HG02885 (cell line): ENCODE measurements around the gene HEPHL1.
"Not testable (repeated sequence)": the region's sequence is repeated elsewhere in the genome, so short reads cannot be mapped to it uniquely, and the experiment has no call there.

Experiments used
- ATAC-seq: cut with Tn5 transposase; IDR thresholded peaks from one replicate; pipeline ENCODE4 v1.9.1; 2021; ENCODE audit warnings: mild to moderate bottlenecking; ENCODE audit not compliant: unreplicated experiment, poor library complexity

Gene HEPHL1, protein sequence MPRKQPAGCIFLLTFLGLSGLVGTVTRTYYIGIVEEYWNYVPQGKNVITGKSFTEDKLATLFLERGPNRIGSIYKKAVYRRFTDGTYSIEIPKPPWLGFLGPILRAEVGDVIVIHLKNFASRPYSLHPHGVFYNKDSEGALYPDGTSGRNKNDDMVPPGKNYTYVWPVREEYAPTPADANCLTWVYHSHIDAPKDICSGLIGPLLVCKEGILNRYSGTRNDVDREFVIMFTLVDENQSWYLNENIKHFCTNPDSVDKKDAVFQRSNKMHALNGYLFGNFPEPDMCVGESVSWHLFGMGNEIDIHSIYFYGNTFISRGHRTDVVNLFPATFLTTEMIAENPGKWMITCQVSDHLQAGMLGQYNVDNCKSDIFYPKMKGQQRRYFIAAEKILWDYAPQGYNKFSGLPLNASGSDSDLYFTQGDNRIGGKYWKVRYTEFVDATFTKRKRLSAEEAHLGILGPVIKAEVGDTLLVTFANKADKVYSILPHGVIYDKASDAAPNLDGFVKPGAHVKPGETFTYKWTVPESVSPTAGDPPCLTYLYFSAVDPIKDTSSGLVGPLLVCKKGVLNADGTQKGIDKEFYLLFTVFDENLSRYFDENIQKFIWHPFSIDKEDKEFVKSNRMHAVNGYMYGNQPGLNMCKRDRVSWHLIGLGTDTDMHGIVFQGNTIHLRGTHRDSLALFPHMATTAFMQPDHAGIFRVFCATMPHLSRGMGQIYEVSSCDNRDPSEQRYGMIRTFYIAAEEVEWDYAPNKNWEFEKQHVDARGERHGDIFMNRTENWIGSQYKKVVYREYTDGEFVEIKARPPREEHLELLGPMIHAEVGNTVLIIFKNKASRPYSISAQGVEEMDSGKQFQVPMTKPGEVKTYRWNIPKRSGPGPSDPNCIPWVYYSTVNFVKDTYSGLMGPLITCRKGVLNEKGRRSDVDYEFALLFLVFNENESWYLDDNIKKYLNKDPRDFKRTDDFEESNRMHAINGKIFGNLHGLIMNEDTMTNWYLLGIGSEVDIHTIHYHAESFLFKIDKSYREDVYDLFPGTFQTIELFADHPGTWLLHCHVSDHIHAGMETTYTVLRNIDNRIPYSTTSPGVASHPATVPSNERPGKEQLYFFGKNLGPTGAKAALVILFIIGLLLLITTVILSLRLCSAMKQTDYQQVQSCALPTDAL

GRCh38 chr11:94020777-94021481 lies at the start of gene HEPHL1:
Gene HEPHL1, plus strand, starts transcription at chr11:94021354. Its CDS starts 15 bp downstream, at chr11:94021369.
- no peak for ATAC-seq

DNA sequence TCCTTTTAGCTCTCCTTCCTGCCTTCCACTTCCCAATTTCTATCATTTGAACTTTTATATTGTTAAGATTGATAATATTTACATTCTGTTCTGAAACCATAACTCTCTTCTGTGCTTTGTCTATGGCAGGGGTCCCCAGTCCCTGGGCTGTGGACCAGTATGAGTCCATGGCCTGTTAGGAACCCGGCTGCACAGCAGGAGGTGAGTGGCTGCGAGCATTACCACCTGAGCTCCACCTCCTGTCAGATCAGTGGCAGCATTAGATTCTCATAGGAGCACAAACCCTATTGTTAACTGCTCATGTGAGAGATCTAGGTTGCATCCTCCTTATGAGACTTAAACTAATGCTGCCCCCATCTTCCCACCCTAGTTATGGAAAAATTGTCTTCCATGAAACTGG lies 48.4 kb upstream of the HEPHL1 start:
- no peak for ATAC-seq

DNA sequence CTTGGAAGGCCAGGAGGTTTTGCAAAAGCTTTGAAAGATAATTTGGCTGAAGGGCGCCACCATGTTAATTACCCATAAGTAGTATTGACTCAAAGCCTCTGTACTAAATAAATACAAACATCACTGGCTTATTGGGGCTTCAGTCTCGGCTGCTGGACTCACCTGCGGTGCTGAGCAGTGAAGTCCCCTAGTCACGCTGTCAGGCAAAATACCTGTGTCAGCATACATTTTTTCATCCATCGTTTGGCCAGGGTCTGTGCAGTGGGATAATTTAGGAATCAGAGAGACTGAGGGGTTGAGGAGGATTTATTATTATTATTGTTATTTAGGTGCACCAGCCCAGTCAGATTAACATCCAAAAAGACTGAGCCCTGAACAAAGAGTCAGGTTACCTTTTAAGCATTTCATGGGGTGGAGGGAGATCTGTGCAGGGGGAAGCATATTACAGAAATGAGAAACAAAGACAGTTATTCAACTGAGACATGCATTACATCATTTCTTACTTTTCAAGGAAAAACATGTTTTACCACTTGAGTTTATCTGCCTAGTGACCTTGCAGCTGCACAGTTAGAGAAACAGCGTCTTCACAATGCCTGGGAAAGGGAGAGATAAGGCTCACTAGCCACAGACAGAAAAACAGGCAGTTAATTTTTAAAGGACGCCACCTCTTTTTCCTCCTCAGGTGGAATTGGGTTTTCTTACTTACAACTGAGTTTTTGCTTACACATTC lies 47.7 kb upstream of the HEPHL1 start:
- not testable (repeated sequence) for ATAC-seq

- ATAC-seq = no peak
Measured at GRCh38 chr11:93974759-93975158, 46.4 kb upstream of the HEPHL1 start.

DNA sequence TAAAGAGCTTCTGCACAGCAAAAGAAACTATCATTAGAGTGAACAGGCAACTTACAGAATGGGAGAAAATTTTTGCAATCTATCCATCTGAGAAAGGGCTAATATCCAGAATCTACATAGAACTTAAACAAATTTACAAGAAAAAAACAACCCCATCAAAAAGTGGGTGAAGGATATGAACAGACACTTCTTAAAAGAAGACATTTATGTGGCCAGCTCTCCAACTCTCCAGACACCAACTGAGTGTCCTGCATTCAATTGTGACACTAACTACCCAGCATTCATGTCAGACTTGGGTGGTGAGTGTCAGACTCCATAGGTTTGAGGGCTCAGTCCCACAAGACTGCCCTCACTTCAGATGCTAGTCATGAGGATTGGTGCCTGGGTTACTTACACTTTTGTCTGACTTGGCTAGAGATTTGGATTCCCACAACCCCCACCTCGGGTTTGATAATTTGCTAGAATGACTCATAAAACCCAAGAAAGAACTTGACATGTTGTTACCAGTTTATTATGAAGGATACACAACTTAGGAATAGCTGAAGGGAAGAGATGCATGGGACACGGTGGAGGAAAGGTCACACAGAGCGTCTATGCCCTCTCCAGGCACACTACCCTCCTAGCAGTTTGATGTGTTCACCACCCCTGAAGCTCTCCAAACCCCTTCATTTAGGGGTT lies 44.4 kb upstream of the HEPHL1 start:
- not testable (repeated sequence) for ATAC-seq

DNA sequence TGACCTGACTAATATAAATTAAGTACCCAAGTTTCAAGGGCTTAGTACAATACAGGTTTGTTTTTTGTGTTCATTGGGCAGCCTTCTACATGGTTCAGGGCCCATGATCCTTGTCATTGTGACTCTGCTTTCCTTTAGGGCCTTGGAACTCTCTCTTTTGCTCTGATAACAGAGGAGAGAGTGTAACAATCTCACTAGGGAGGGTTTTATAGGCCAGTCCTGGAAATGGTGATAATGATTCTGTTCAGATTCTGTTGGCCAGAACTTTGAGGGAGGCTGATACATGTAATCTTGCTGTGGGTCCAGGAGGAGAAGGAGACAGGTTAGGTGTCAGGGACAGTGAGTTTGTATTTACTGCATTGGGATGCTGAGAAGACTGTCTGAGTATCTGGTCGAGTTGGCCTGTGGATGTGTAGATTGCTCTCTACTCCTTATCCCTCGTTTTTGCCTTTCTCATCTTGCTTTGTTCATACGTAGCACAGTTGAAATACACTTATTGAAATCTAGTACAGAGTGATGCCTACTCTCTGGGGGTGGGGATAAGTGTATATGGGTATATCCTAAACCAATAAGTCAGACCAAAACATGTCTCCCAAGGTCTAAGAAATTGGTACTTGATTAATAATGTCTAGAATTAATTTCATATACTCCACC lies 37.5 kb upstream of the HEPHL1 start:
- no peak for ATAC-seq

DNA sequence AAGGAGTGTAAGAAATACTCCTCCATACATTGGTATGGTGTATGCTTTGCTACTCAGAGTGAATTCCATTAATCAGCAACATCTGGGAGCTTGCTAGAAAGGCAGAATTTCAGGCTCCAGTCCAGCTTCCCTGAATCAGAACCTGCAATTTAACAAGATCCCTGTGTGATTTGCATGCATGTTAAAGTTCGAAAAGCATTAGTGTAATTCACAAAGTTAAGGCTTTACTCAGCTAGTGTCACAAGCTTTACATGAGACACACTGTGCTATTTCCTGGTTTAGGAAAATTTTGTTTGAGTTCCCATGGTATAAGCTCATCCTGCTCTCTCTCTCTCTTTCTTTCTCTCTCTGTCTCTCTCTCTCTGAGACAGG lies 37.0 kb upstream of the HEPHL1 start:
- ATAC-seq = no peak

DNA sequence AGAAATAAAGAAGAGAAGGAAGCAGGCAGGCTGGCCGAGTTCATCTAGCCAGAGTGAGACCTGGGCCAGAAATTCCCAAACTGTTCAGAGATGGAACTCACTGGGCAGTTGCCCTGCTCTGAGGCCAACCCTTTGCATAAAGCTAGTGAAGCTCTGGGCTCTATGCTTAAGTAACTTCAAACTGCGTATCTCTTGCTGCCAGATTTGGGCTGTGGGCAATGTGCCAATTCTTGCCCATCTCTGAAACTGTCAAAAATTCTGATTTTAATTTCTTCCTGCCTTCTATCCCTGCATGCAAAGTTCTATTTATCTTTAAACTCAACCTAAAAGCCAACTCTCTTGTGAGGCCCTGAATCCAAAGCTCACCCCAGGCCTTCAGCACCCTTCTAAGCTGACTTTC lies 36.2 kb upstream of the HEPHL1 start:
- no peak for ATAC-seq

DNA sequence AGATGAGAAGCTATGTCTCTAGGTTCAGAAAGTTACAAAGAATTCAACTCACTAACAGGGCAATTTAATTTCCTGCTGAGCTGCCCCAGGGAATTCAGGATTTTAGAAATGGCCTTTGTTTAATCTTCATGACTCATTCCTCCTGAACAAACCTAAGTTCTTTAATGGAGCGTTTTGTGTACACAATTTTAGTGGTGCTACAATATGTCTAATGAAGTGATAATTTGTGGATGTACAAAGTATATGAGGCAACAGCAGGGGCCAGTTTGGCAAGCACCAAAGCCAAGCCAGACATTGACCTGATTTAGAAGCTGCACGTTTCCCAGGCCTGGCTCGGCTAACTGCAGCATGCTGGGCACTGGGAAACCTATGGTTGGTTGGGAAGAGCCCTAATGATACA lies 34.4 kb upstream of the HEPHL1 start:
- no peak for ATAC-seq

GRCh38 chr11:93988455-93988854 lies 32.7 kb upstream of the HEPHL1 start:
- ATAC-seq = no peak

- no peak for ATAC-seq
Measured at GRCh38 chr11:93988912-93989311, 32.2 kb upstream of the HEPHL1 start.

DNA sequence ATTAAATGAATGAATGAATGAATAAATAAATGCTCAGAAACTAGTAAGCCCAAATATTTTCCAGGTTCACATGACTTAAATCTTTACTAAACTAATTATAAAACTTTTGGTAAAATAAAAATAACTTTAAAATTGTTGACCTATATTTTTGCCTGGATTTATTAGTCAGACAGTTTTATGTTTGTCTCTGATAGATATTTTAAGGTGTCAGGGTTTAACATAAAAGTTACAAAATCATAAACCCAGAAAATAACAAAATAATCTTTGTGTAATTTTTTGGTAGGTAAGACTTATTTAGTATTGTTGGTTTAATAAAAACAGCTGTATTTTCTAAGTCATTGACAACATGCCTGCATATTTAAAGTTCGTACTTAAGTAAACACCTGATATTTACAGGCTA lies 27.4 kb upstream of the HEPHL1 start:
- ATAC-seq = no peak

DNA sequence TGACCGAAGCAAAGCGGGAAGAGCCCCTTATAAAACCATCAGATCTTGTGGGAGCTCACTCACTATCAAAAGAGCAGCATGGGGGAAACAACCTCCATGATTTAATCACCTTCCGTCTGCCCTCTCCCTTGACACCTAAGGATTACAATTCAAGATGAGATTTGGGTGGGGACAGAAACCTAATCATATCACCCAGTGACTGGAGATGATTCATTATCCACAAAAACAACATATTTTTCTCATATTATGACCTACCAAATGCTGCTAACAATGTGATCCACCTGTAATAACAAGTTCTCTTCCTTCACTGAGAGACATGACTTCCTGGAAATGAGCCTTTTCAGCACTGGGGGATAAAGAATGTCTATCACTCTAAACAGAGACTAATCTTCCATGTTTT lies 23.4 kb upstream of the HEPHL1 start:
- ATAC-seq = no peak

DNA sequence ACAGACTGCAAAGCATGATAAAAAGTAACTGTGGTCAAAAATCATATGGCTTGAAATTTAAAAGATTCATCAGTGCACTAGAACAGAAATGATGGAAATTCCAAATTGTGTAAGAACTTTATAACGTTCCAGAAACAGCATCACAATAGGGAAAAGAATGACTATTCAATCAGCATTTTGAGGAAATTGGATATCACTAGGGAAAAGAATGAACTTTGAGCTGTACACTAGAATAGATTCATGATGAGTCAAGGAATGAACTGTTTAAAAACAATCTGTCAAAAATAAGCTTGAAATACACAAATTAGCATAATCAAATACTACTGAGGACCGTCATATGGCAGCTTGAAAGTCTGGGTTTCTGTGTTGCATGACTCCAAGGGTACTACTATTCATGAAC lies 20.5 kb upstream of the HEPHL1 start:
- ATAC-seq = no peak

DNA sequence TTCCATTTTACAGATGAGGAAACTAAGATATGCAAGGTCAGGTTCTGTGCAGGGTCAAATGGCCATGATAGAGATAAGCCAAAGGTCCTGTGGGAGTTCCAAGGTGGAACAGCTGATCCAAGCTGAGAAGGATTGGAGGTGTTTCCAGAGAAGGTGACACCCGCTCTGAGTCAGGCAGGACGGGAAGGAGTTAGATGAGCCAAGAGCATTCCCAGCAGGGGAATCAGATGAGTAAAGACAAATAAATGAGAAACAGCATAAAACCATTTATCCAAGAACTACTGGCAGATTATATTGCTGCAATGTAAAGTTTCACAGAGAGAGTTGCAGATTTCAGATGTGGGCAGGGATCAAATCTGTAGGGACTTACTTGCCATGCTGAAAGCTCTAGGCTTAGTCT lies 18.9 kb upstream of the HEPHL1 start:
- no peak for ATAC-seq

DNA sequence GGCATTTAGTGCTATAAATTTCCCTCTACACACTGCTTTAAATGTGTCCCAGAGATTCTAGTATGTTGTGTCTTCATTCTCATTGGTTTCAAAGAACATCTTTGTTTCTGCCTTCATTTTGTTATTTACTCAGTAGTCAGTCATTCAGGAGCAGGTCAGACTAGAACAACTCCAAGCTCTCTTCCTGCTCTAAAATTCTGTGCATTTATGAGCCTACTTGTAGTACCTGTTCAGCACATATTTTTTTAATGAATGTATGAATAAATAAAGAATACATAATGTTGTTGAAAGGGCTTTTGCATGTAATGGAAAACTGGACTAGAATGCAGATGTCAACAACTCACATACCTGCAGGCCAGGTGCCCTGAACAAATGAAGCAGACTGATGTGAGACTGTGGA lies 13.7 kb upstream of the HEPHL1 start:
- no peak for ATAC-seq

- ATAC-seq = no peak
Measured at GRCh38 chr11:94007906-94008305, 13.2 kb upstream of the HEPHL1 start.

- no peak for ATAC-seq
Measured at GRCh38 chr11:94010136-94010535, 11.0 kb upstream of the HEPHL1 start.

GRCh38 chr11:94011478-94011877 lies 9.7 kb upstream of the HEPHL1 start:
- no peak for ATAC-seq
